Esophagus muscularis mucosa (tissue), 4 donors: ENCODE results near the gene STON1. TPM values are rescaled to one million over a fixed set of nuclear protein-coding genes. Genes with fewer than 3 reads are reported as not detected.
"Not testable (repeated sequence)": the region's sequence is repeated elsewhere in the genome, so short reads cannot be mapped to it uniquely, and the experiment has no call there.

ENCODE experiments used
- DNase-seq: peaks from one replicate; pipeline ENCODE4 v3.0.0-alpha.2; 2017; ENCODE audit errors: extremely low spot score
- H3K27ac ChIP-seq, 4 donors: fragments of 200-600 bp; sonication (generic); replicated peaks in 1 of 4; 1 replicate in 3 of 4; 2 replicates in 1 of 4; pipeline ENCODE4 v1.5.1; 2016 to 2019; ENCODE audit warnings: mild to moderate bottlenecking in 1 of 4
- H3K27me3 ChIP-seq, 4 donors: fragments of 200-600 bp; sonication (generic); one replicate each; pipeline versions ENCODE4 v1.5.1 to v1.6.0; 2016 to 2019
- H3K36me3 ChIP-seq, 4 donors: fragments of 200-600 bp; sonication (generic); one replicate each; pipeline ENCODE4 v1.5.1; 2016 to 2019
- H3K4me1 ChIP-seq, 4 donors: fragments of 200-600 bp; sonication (generic); one replicate each; pipeline ENCODE4 v1.5.1; 2016 to 2019
- H3K4me3 ChIP-seq, 4 donors: fragments of 200-600 bp; sonication (generic); 1 replicate in 2 of 4; 2 replicates in 2 of 4; pipeline ENCODE4 v1.5.1; 2016 to 2019; ENCODE audit warnings: mild to moderate bottlenecking in 4 of 4, moderate library complexity in 1 of 4
- H3K9me3 ChIP-seq, 4 donors: fragments of 200-600 bp; sonication (generic); 1 replicate in 3 of 4; 2 replicates in 1 of 4; pipeline ENCODE4 v1.5.1; 2016 to 2019
- EP300 ChIP-seq: sonication (generic); formaldehyde crosslinking; IDR thresholded peaks from one replicate; pipeline ENCODE4 v1.6.1; 2017; ENCODE audit warnings: antibody characterized with exemption
- POLR2A ChIP-seq: fragments of 450-650 bp; IDR thresholded peaks from one replicate; pipeline ENCODE4 v1.6.1; 2017; ENCODE audit warnings: antibody characterized with exemption, moderate library complexity, mild to moderate bottlenecking, low read depth
- POLR2AphosphoS5 ChIP-seq, 2 donors: sonication (generic); formaldehyde crosslinking; IDR thresholded peaks; one replicate each; pipeline ENCODE4 v1.6.1; 2017; ENCODE audit warnings: antibody characterized with exemption in 2 of 2
- WGBS: methylation state at CpG from one replicate; pipeline ENCODE4 v1.1.5; 2018; 5-methylcytosine and 5-hydroxymethylcytosine counted together
- intact Hi-C: fragments of 100-400 bp; cut with DNase I; formaldehyde crosslinking; loops from one replicate; pipeline ENCODE4 v1.15.1; 2023
- total RNA-seq, 4 donors: library from RNA; depleted of rRNA; stranded (reverse); fragments of >200 nt; gene quantifications; one replicate each; pipeline versions ENCODE4 v1.1.0 to v1.2.1, GENCODE V29; 2016
- TF ChIP-seq, protein P1 (sequence below), 3 experiments: fragments of 200-600 bp in 2 of 3; fragments of 450-650 bp in 1 of 3; sonication (generic) in 2 of 3; IDR thresholded peaks; one replicate each; pipeline ENCODE4 v1.5.1; 2017 to 2019; ENCODE audit warnings: antibody characterized with exemption in 3 of 3, mild to moderate bottlenecking in 2 of 3, moderate library complexity in 1 of 3

The STON1 gene
- total RNA-seq, 4 donors from 2014 or later, result 135 to 198 (median 168) TPM

DNA sequence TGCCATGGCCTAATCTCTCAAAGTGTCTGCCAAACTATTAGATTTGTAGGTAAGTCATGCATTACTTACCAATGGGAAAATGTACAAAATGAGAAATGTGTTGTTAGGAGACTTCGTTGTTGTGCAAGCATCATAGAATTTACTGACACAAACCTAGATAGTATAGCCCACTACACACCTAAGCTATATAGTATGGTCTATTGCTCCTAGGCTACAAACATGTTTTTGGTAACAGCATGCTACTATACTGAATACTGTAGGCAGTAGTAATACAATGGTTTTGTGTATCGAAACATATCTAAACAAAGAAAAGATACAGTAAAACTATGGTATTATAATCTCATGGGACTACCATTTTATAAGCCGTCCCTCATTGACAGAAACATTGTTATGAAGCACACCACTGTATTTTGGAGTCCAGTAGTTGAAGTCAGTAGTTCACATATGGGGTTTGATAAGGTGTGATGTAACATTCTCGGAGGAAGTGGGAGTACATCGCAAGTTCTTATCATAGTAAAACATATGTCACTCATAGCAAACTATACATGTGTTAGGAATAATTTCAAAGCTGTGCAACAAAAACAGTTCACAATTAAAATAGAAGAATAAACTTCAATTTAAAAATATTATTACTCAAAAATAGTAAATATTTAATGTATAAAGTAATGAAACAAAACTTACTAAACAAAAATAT lies 75.7 kb downstream of the STON1 start:
- WGBS, result 92% methylated on average over 5 of the region's 5 CpGs
- Histone ChIP-seq H3K9me3 (no peaks in the 10 kb centered on the region), H3K4me3 (no peak overlapping the region), H3K27me3 (no peaks in the 10 kb centered on the region), H3K27ac (no peak overlapping the region), H3K36me3 (peaks cover 0 to 7% (median 3%) of the 10 kb centered on the region in 4 donors), H3K4me1 (peaks cover 0 to 26% (median 22%) of the 10 kb centered on the region in 4 donors)
- no peak for TF ChIP-seq POLR2A
- TF ChIP-seq, protein P1, sequence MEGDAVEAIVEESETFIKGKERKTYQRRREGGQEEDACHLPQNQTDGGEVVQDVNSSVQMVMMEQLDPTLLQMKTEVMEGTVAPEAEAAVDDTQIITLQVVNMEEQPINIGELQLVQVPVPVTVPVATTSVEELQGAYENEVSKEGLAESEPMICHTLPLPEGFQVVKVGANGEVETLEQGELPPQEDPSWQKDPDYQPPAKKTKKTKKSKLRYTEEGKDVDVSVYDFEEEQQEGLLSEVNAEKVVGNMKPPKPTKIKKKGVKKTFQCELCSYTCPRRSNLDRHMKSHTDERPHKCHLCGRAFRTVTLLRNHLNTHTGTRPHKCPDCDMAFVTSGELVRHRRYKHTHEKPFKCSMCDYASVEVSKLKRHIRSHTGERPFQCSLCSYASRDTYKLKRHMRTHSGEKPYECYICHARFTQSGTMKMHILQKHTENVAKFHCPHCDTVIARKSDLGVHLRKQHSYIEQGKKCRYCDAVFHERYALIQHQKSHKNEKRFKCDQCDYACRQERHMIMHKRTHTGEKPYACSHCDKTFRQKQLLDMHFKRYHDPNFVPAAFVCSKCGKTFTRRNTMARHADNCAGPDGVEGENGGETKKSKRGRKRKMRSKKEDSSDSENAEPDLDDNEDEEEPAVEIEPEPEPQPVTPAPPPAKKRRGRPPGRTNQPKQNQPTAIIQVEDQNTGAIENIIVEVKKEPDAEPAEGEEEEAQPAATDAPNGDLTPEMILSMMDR (IDR thresholded peaks at IDR 0.05), result no peak
- intact Hi-C loops, result no loop called here
- no peak for DNase-seq

DNA sequence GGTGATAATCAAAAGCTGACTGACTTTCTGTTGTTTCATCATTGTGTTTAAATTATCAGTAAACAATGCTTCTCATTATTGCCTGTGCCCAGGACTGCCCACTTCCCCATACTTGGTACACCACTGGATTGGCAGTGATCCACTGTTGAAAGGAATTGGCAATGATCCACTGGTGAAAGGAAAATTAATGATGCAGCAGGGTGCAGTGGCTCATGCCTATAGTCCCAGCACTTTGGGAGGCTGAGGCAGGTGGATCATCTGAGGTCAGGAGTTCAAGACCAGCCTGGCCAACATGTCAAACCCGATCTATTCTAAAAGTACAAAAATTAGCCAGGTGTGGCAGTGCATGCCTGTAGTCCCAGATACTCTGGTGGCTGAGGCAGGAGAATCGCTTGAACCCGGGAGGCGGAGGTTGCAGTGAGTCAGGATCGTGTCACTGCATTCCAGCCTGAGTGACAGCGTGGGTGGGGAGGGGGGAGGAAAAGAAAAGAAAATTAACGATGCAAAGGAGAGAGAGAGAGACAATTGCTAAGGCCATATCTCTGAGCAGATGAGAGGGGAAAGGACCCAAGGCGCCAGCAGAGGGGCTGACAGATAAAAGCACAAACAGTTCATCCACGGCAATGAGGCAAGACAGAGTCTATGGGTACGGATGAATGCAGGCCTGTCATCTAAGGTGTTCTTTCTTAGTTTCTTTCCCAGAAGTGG lies 77.5 kb downstream of the STON1 start:
- H3K27me3 ChIP-seq, result no peaks in the 10 kb centered on the region
- peaks cover 0 to 7% (median 3%) of the 10 kb centered on the region in 4 donors for H3K36me3 ChIP-seq
- no peak overlapping the region for H3K27ac ChIP-seq
- peaks cover 0 to 17% (median 11%) of the 10 kb centered on the region in 4 donors for H3K4me1 ChIP-seq
- WGBS, result 81% methylated on average over 10 of the region's 10 CpGs
- TF ChIP-seq EP300 (no peak), POLR2AphosphoS5 (IDR thresholded peaks at IDR 0.05) (no peak), POLR2A (no peak)
- TF ChIP-seq, protein P1 (IDR thresholded peaks at IDR 0.05), result no peak
- intact Hi-C loops, result no loop called here
- no peak overlapping the region for H3K4me3 ChIP-seq
- no peak for DNase-seq
- H3K9me3 ChIP-seq, result no peaks in the 10 kb centered on the region

DNA sequence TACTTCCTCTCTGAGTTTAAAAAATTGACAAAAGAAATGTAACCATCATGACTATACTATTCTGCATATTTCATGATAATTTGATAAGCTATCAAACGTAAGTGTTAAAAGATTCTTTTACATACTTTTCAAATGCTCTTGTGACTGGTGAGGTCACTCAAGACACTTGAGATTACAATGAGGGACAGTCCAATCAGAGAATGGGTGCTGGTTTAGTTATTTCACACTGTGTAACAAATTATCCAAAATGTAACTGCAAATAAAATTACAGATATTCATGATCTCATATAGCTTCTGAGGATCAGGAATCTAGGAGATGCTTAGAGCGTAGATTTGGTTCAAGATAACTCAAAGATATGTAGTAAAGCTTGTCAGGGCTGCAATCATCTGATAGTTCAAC lies 83.3 kb downstream of the STON1 start:
- 84% methylated on average over 2 of the region's 2 CpGs for WGBS
- Histone ChIP-seq H3K4me3 (no peak overlapping the region), H3K27ac (no peak overlapping the region), H3K9me3 (peaks cover 0 to 5% (median 0%) of the 10 kb centered on the region in 4 donors), H3K27me3 (no peaks in the 10 kb centered on the region), H3K4me1 (peaks cover 0 to 8% (median 4%) of the 10 kb centered on the region in 4 donors), H3K36me3 (no peaks in the 10 kb centered on the region)
- TF ChIP-seq, protein P1 (IDR thresholded peaks at IDR 0.05), result no peak
- TF ChIP-seq POLR2A, result no peak
- DNase-seq, result no peak
- intact Hi-C loops, result no loop called here

DNA sequence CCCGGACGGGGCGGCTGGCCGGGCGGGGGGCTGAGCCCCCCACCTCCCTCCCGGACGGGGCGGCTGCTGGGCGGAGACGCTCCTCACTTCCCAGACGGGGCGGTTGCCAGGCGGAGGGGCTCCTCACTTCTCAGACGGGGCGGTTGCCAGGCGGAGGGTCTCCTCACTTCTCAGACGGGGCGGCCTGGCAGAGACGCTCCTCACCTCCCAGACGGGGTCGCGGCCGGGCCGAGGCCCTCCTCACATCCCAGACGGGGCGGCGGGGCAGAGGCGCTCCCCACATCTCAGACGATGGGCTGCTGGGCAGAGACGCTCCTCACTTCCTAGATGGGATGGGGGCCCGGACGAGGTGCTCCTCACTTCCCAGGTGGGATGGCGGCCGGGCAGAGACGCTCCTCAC lies 84.6 kb downstream of the STON1 start:
- intact Hi-C loops, H3K27me3 ChIP-seq, DNase-seq, H3K4me3 ChIP-seq, H3K36me3 ChIP-seq, H3K4me1 ChIP-seq, H3K9me3 ChIP-seq, H3K27ac ChIP-seq: not testable (repeated sequence)
- 100% methylated on average over 13 of the region's 35 CpGs for WGBS

DNA sequence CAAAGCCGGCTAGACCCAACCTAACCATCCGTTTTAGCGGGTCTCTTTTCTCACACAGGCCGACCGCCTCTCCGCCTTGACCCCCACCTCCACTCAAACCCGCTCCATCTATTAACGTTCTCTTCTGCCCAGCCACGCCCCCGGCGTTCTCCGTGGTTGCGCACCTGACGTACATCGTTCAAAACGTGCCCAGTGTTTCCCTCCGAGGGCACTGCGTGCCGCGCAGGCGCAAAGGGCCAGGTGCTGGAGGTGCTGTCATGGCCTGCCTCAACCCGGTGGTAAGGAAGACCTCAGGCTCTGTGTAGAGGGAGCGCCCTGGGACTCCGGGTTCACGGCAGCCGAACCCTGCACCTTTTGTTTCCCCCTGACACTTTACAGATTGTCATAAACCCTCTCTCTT lies 87.7 kb downstream of the STON1 start, which contains the start of gene GTF2A1L:
TSS of gene GTF2A1L (plus strand) at position 239 of the 400 bp plus-strand sequence. CDS start at position 258, 19 bp downstream.
- Histone ChIP-seq H3K27me3 (no peaks in the 10 kb centered on the region), H3K27ac (no peak within 1 kb of the TSS), H3K36me3 (no peaks in the 10 kb centered on the region), H3K4me1 (no peaks in the 10 kb centered on the region), H3K9me3 (peaks cover 0 to 5% (median 0%) of the 10 kb centered on the region in 4 donors), H3K4me3 (no peak within 1 kb of the TSS)
- TF ChIP-seq POLR2AphosphoS5 (IDR thresholded peaks at IDR 0.05) (no peak), EP300 (no peak), POLR2A (no peak)
- TF ChIP-seq, protein P1 (IDR thresholded peaks at IDR 0.05), result no peak
- intact Hi-C loops, result no loop called here
- WGBS, result 89% methylated on average over 25 of the region's 26 CpGs
- no peak for DNase-seq
